ENCODE results near the gene ZSCAN2. TPM values are rescaled to one million over a fixed set of nuclear protein-coding genes. Genes with fewer than 3 reads are reported as not detected.

ZSCAN2 gene
- total and polyA plus RNA-seq, 2 of the 8 experiments (the other 6 are each of a cell fraction or from before 2014, with no cell fraction given) = 23.6 to 52.4 TPM

GRCh38 chr15:84653910-84654688 is 53.3 kb downstream of the ZSCAN2 start, which contains the start of gene WDR73:
TSS of gene WDR73 (minus strand) at chr15:84654283. CDS start at chr15:84654274, 9 bp downstream.
- Histone ChIP-seq H2AK5ac (ENCODE audit: low read depth, low read length) (peak within 1 kb of the TSS; percentile 54), H3K79me1 (ENCODE audit: low read depth, low read length) (peaks cover 3% of the 10 kb centered on the region; the same call in 1 of the 2 replicates), H3K23me2 (ENCODE audit: low read depth, low read length) (peaks cover 10% of the 10 kb centered on the region), H3K4ac (replicated peaks; ENCODE audit: insufficient read length, low read depth, low read length) (peak within 1 kb of the TSS; percentile 63), H4K8ac (ENCODE audit: extremely low read depth, insufficient read depth, low read length) (peak within 1 kb of the TSS; percentile 90; the same call in 1 of the 2 replicates), H3K56ac (replicated peaks; ENCODE audit: insufficient read length, low read depth, low read length) (peak within 1 kb of the TSS; percentile 51), H3K79me2 (ENCODE audit: control insufficient read depth in 1 of 2, insufficient read depth in 2 of 2, low read length in 2 of 2) (peaks cover 0 to 9% of the 10 kb centered on the region in 2 experiments; a peak in 2 of 4 replicates), H4K5ac (ENCODE audit: insufficient read length, low read depth, low read length) (peak within 1 kb of the TSS; percentile 27), H3K14ac (ENCODE audit: insufficient read length) (no peak within 1 kb of the TSS), H2BK12ac (ENCODE audit: low read depth, low read length) (no peak within 1 kb of the TSS), H2BK5ac (ENCODE audit: low read depth, low read length) (peak within 1 kb of the TSS; percentile 93), H3K4me1 (replicated peaks in 1 of 4; ENCODE audit: control insufficient read depth in 3 of 4, insufficient read depth in 4 of 4, low read length in 3 of 4) (peaks cover 0 to 19% (median 12%) of the 10 kb centered on the region in 4 experiments; a peak in 6 of 7 replicates), H2BK120ac (replicated peaks; ENCODE audit: low read depth, low read length) (no peak within 1 kb of the TSS), H4K20me1 (replicated peaks in 1 of 2; ENCODE audit: control insufficient read depth in 1 of 2, insufficient read depth in 2 of 2, low read length in 2 of 2) (peaks cover 0 to 1% of the 10 kb centered on the region in 2 experiments), H2AFZ (ENCODE audit: low read length) (peak within 1 kb of the TSS; percentile 75), H3K23ac (ENCODE audit: insufficient read length) (no peak within 1 kb of the TSS), H3K9ac (replicated peaks in 1 of 4; ENCODE audit: extremely low read depth in 1 of 4, low read depth in 3 of 4, low read length in 3 of 4) (peak within 1 kb of the TSS; percentile 84 to 95 (median 94)), H2BK20ac (ENCODE audit: low read length) (no peak within 1 kb of the TSS), H3K4me3 (ENCODE audit: extremely low read depth in 1 of 4, insufficient read depth in 2 of 4, low read depth in 3 of 4, low read length in 4 of 4) (peak within 1 kb of the TSS; percentile 86 to 100 (median 95)), H3K27ac (ENCODE audit: low read depth, low read length) (peak within 1 kb of the TSS; percentile 87), H2BK15ac (ENCODE audit: low read length) (no peak within 1 kb of the TSS), H3K18ac (ENCODE audit: extremely low read depth, low read length) (peak within 1 kb of the TSS; percentile 95), H4K91ac (replicated peaks; ENCODE audit: insufficient read length, low read length) (peak within 1 kb of the TSS; percentile 36), H3K36me3 (ENCODE audit: control insufficient read depth in 2 of 4, insufficient read depth in 4 of 4, low read length in 3 of 4) (peaks cover 5 to 30% (median 13%) of the 10 kb centered on the region in 4 experiments; a peak in 6 of 8 replicates), H3K4me2 (ENCODE audit: insufficient read depth in 1 of 2, low read depth in 2 of 2, low read length in 2 of 2) (peak within 1 kb of the TSS; percentile 98 to 99), H3K9me3 (ENCODE audit: insufficient read depth in 2 of 2, low read depth in 1 of 2, low read length in 1 of 2) (no peaks in the 10 kb centered on the region), H3K27me3 (replicated peaks in 1 of 4; ENCODE audit: control insufficient read depth in 3 of 4, extremely low read depth in 1 of 4, insufficient read depth in 3 of 4, low read length in 3 of 4) (peaks cover 0 to 13% (median 9%) of the 10 kb centered on the region in 4 experiments; a peak in 5 of 7 replicates)
- no peak for FAIRE-seq
- WGBS, 2 experiments (ENCODE audit: extremely low coverage in 1 of 2, insufficient coverage in 1 of 2, insufficient read length in 1 of 2, insufficient replicate concordance in 2 of 2, low coverage in 1 of 2, low lambda C conversion rate in 2 of 2, missing lambda C conversion rate in 1 of 2) = 1% methylated on average over 49 of the region's 49 CpGs; no CpG with 5 or more reads in 1 of the 2 experiments
- ChIA-PET CTCF (ENCODE audit: partially characterized antibody) (interaction anchor here (0.6 to 10.6 kb wide), 19 partner anchors 14 to 642 kb away, joined by 3 to 86 read pairs (median 4); partner anchors contain the start of gene ZSCAN2), POLR2A (ENCODE audit: partially characterized antibody) (interaction anchor here (0.8 to 3.8 kb wide), 21 partner anchors 9 to 163 kb away, joined by 3 to 38 read pairs (median 5); partner anchors contain the start of genes ALPK3 and ZSCAN2)
- DNase-seq (ENCODE audit: low read depth in 1 of 2, low spot score in 2 of 2) = peak; percentile 70 to 98
- peak; percentile 32; the same call in 1 of the 2 replicates for TF ChIP-seq MAX (IDR thresholded peaks at IDR 0.05)
- TF ChIP-seq GABPA (IDR thresholded peaks at IDR 0.05; ENCODE audit: borderline replicate concordance, insufficient read depth, low read length) = peak; percentile 88; the same call in 1 of the 2 replicates
- 0 out of 2 replicates have a peak, but pooled peaks have one; percentile 60 for TF ChIP-seq ATF2 (IDR thresholded peaks at IDR 0.05; ENCODE audit: low read length)
- TF ChIP-seq PHF8 (conservative IDR thresholded peaks at IDR 0.05; ENCODE audit: low read depth, low read length) = peak; percentile 79
- peak; percentile 20 for TF ChIP-seq POLR2AphosphoS5 (IDR thresholded peaks at IDR 0.05; ENCODE audit: low read depth, low read length)
- TF ChIP-seq CHD2 (IDR thresholded peaks at IDR 0.05; ENCODE audit: low read length) = peak; percentile 100
- no peak for TF ChIP-seq SP1 (IDR thresholded peaks at IDR 0.05; ENCODE audit: low read depth, low read length)
- peak; percentile 98 for TF ChIP-seq BRCA1 (IDR thresholded peaks at IDR 0.05; ENCODE audit: low read depth, low read length)
- TF ChIP-seq NANOG (IDR thresholded peaks at IDR 0.05; ENCODE audit: insufficient read depth, low read depth, low read length, poor library complexity, severe bottlenecking) = no peak

Data from H1 (cell line).